ENCODE results near the gene ZNF490.

- peak; percentile 82 for TF ChIP-seq CTCF (IDR thresholded peaks at IDR 0.05)
- no peak for TF ChIP-seq ZFX (IDR thresholded peaks at IDR 0.05; ENCODE audit: borderline replicate concordance)
Measured at GRCh38 chr19:12648088-12648487, 37.5 kb upstream of the ZNF490 start.
